Stimulated activated CD8-positive, alpha-beta memory T cell treated with anti-CD3 and anti-CD28 coated beads, Interleukin-7, amount 100 ng/mL, for 24 hours (primary cell): ENCODE results near the gene HHAT.

ENCODE experiments used
- DNase-seq: peaks from one replicate; pipeline ENCODE4 v3.0.0-alpha.2; 2020; ENCODE audit warnings: low read depth

HHAT gene

DNA sequence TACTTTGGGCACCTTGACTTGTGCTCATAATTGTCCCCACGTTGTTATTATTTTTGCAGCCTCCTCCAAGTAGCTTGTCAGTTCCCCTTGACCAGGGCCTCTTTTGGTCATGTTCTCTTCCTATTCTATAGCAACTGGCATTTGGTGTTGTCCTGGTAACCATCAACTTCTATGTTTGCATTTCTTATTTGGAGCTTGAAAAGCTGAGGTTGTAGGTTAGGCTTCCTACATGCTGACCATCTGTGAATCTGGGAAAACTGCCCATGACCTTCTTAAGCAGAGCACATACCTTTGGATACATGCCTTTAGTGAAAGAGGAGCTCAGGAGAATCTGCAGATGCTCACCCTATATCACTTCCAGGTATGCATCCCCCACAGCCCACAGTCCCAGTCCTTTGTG is 160.8 kb downstream of the HHAT start:
- no peak for DNase-seq

DNA sequence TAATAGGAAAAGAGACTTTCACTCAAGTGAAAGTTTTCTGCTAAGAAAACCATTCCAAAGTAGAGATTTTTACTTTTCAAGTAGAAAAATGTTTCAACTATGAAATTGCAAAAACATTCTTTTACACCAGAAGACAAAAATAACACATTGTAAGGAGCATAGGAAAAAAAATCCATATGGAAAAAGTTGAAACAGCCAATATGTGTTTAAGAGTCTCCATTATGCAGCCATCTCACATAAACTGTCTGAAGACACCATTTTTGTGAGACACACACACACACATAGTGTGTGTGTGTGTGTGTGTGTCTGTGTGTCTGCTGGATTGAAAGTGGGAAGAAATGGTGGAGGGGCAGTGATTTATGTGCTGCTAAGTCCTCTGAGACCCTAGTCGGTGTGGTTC is 162.1 kb downstream of the HHAT start:
- DNase-seq, result no peak

DNA sequence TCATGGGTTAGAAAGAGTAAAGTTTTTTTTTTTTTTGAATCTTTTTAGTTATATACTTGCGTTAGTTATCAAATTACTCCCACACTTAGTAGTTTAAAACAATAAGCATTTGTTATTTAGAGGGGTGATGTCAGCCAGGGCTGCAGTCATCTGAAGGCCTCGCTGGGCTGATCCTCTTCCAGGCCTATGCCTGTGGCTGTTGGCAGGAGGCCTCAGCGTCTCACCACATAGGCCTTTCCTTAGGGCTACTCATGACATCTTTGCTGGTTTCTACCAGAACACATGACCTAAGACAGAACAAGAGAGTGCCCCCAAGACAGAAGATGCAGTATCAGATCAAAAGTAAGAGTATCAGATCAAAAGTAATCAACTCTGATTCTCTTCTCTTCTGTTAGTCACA is 167.4 kb downstream of the HHAT start:
- no peak for DNase-seq

DNA sequence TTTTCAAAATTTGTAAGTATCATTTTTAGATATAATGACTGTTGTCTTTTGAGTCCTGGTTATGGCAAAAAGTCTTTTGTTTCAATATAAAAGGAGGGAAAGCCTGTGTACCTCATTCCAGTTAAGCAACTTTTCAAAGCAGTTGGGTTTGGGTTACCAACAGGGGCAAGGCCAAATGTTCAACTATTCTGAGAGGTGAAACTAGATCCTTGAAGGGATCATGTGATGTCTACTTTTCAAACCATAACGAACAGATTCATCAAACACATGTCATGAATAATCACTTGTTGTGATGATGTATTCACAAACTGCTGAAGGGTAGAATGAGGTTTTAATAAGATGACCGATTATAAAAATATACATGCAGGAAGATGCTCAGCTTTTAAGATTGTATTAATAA is 171.3 kb downstream of the HHAT start:
- DNase-seq, result no peak

DNA sequence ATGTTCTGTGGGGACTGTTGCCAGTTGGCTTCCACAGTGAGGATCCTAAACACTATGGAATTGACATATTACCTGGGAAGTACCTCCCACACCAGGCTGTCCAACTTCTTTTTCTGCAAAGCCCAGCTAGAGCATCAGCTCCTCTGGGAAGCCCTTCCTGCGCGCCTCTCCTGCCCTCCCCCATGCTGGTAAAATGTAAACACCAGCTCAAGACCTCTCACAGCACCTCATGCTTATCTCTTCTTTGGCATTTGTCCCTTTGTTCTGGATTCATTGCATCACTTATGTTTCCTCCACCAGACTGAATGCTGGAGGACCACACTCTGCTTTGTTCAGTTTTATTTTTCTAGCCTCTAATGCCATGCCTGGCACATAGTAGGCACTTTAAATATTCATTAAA is 172.1 kb downstream of the HHAT start:
- DNase-seq, result no peak

DNA sequence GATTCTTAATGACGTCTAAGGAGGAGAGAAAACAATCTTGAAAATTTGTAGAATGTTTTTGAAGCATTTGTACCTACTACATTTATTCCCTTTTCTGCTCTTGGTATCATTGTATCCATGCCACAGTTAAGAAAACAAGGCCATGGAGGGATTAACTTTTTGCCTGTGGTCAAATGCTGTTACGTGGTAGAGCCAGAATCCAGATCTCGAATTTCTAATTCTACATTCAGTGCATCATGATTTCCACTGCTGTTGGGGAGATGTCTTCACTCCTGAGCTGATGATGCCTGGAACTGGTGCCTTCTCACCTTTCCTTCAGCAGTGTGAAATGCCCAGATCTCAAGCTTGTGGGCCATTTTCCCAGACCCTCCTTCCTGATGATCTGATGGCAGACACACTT is 175.6 kb downstream of the HHAT start:
- DNase-seq, result no peak

DNA sequence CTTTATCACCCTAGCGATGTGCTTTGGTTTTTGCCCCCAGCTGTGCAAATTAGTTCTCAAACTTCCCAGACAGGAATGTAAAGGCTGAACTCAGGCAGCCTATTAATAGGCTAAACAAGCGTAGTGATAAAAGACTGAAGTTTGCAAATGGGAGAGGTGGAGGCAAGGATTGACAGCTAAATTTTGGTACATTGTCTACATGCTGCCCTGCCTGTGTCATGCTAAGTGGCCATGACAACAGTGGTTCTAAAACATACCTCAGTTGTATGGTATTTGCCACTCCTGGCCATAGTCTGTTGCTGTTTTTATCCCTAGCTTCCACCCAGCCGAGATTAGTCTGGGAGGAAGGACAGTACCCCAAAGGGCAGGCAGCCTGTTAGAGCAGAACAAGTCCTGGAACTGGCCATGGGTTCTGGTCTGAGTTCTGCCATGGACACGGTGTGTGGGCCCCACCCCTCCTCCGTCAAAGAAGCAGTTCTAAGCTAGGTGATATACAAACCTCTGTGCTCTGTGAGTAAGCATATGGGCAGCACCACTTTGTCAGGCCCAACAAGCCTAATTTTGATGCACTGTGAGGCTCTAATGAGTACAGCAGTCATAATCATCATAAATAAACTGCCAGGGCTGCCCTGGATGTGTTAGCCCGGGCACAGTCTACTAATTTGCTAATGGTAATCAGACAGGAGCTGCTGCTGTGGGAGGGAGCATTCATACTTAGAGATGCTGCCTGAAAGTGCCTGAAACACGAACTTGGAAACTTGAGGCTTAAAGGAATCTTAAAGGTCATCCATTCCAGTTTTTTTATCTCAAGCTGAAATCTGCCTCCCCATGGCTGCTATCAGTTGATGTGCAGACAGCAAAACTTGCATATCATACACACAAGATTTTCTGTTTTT is 177.1 kb downstream of the HHAT start:
- DNase-seq, result no peak

DNA sequence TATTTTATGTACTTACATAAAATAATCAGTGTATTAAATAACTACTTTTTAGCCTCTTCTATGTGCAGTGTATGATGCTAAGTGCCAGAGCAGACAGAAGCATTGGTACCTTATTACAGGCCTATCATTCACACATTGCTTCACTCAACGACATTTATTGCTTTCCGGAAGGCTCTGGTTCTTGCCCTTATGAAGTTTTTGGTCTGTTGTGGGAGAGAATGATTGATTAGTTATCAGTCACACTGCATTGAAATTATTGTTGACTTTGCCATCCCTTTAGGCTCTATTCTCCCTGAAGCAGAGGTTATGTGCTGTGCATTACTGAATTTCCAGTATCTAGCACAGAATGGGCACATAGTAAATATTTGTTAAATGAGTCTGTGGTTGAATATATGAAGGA is 178.0 kb downstream of the HHAT start:
- no peak for DNase-seq

DNA sequence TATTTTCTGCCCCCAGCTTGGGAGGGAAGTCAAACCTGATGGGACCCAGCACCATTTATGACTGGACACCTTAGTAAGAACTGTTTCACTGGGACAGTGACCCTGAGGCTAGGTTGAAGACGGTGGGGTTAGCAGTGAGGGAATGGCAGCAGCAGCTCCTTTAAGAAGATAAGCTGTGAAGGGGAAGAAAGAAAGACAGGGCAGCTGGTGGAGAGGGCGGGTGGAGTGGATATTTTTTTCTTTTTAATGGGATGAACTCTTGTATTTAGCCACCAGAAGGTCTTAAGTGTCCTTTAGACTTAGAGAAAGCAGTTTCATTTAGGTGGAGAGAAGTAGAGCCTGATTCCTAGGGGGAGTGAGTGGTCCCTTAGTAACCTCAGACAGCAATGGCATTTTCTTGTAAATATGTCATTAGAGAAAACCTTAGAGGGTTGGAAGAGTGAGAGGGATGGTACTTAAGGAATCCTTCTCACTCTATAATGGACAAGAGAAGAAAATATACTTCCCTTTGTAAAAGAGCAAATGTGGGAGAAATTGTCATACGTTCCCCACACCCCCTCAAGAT is 187.5 kb downstream of the HHAT start:
- DNase-seq, result no peak

DNA sequence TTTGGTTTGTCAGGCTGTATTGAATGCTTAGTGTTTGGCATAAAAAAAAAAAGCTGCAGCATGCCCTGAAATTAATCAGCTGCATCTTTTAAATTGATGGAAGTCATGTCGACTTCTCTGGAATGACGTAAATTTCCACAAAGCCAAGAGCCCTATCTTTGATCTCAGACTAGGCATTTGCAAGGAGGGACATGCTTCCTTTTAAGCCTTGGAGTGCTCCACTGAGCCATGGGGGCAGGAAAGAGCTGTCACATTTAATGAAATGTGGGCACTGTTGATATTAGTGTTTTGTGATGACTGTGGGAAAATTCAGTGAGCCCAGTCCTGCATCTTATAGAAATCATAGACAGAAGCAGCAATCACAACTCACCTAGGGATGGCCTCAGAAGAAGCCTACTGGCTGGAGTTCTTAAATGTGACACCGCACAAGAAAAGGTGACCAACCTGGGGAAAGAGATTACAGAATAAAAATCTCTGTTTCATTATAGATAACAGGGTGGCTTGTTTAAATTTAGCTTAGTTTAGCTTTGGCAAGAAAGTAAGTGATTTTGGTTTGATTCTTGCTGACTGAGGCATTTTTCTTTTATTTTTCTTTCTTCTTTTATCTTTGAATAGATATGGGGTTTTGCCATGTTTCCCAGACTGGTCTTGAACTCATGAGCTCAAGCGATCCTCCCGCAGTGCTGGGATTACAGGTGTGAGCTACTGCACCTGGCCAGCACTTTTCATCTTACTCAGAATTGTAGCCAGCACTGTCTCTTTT is 188.2 kb downstream of the HHAT start:
- no peak for DNase-seq

DNA sequence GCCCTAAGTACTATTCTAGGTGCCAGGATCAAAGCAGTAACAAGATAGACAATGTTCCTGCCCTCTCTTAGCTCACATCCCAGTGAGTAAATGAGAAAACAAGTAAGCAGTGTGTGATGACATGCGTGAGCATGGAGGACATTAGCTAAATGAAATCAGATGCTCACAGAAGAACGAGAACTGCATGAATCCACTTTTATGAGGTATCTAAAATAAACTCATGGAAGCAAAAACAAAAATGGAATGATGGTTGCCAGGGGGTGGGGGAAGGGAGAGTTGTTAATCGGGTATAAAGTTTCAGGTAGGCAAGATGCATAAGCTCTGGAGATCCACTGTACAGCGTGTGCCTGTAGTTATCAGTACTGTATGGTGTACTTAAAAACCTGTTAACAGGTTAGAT is 195.1 kb downstream of the HHAT start:
- no peak for DNase-seq

DNA sequence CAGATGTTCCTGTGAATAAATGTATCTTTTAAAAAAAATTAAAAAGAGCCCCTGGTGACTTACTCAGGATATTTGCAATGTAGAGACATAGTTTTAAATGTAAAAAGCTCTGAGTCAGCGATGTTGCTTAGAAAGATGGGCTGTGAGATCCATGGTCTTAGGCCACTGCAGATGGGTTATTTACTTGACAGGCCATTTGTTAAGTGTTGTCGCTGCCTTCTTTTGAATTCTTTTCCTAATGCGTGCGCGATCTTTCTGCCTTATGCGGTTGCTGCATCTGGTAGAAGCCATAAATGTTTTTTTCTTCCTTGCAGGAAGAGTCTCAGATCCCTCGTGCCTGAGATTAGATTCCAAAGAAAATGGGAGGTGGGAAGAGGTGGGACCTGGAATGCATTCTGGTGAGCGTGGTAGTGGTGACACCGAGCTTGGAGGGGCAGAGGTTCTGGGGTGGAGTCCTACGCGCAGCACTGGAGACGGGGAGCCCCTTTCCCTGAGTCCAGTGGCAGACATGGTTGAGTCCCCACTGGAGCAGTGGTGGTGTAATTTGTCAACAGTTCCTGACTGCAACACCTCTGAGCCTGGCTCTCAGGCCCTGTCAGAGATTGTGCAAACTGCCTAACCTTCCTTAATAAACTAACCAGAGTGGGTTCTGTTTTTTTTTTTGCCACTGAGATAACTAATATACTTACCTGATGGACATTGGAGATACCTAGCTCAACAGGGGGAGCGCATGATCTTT is 197.2 kb downstream of the HHAT start:
- no peak for DNase-seq

DNA sequence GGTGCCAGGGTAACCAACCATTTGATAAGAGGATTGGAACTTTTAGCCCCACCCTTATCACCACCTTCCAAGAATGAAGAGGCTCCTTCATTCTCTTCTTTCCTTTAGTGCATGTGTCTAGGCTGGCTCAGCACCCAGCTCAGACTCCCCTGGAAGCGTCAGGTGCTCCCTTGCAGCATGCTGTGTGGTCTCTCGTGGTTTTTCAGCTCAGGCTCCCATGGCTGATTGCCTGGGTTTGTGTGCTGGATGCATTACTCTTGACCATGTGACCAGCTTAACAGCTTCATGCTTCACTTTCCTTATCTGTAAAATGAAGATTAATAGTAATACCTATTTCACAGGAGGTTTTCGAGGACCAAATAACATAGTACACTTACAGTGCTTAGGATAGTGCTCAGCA is 198.4 kb downstream of the HHAT start:
- DNase-seq, result no peak

DNA sequence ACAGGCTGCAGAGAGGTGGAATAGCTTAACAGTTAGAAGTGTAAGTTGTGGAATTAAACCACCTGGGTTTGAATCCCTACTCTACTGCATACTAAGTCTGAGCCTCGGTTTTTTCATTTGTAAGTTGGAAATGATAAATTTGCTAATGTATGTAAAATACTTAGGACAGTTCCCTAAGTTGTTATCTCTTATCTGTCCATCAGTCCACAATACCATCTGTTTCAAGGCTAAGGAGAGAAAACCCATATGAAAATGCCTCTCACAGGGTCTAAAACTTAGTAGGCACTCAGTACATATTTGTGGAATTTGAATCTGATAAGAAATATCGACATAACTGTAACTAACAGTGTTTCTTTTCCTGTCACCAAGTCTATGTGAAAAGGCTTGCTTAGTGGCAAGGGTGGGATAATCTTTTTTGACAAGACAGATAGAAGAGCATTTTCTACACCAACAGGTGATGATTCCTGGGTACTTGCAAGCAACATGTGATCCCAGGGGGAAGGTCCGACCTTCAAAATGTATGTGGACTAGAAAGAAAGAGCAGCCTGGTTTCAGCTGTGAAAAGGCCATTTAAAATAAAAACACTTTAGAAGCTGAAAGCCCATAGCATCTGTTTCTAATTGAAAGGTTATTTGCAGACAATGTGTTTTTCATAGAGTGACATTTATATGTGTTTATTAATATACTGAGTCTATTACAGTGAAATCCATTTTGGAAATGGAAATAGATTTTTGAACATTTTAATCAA is 202.9 kb downstream of the HHAT start:
- no peak for DNase-seq

DNA sequence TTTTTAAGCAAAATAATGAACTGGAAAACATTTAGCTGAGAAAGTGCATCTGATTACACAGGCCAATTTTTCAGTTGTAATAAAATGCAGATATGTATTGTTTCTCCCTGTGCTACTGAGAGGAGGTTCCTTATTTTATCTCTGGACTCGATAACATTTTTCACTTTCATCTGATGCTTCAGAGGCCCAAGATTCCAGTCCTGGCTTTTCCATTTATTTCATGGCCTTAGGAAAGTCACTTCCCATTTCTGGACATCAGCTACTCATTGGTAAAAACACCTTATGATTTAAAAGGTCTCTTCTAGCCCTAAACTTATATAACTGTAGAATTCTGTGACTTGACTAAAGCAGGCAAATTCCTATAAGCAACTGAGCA is 203.5 kb downstream of the HHAT start:
- no peak for DNase-seq

DNA sequence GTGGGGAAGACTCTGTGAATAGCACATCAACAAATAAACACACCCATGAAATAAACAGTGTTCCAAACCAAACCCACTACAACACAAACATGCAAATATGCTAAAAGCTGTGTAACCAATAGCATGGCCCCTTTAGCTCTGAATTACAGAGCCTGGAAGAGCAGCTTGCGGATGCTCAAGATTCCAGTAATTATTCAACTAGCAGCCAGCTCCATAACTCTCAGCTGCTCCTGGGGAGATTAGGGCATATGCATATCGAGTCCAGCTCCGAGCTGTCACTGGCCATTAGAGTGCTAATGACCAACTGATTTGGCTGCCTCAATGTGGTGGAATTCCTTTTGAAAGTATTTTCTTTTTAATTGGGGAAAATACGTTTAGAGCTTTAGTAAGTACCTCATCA is 207.1 kb downstream of the HHAT start:
- no peak for DNase-seq

DNA sequence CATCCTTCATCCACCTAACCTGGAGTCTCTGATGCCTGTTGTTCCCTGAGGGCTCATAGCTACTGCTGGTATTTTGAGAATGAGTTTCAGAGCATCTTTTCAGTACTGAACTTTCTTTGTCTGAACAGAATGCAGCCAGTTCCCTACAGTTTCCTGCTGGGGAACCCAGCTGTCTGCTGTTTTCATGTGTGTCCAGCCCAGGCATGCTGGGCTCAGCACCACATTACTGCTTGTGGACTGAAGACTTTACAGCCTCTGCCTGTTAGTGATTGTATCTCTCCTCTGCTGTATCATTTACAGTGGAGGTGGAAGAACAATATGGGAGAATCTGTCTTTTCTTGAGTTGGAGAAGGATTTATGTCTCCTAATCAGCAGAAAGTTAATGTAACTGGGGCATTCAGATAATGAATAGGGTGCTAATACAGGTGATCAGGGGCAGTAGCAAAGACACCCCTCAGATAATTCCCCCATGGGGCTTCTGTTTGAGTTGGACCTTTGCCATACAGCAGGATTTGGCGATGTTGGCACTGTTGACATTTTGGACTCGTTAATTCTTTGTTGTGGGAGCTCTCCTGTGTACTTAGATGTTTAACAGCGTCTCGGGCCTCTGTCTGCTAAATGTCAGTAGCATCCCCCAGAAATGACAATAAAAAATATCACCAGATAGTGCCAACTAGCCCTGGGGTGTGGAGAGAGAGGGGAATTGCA is 207.7 kb downstream of the HHAT start:
- no peak for DNase-seq

DNA sequence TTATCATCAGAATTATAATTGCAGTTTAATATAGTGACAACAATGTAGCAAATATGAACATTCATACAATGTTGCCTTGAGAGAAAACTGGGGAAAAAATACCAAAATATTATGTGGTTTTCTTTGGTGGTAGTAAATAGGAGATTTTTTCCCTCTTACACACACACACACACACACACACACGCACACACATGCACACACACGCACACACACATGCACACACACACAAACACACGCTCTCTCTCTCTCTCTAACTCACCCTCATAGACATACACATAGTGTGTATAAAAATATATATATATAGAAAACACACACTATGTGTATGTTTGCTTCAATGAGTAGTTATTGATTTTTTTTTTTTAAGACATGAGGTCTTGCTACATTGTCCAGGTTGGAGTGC is 211.6 kb downstream of the HHAT start:
- DNase-seq, result no peak

DNA sequence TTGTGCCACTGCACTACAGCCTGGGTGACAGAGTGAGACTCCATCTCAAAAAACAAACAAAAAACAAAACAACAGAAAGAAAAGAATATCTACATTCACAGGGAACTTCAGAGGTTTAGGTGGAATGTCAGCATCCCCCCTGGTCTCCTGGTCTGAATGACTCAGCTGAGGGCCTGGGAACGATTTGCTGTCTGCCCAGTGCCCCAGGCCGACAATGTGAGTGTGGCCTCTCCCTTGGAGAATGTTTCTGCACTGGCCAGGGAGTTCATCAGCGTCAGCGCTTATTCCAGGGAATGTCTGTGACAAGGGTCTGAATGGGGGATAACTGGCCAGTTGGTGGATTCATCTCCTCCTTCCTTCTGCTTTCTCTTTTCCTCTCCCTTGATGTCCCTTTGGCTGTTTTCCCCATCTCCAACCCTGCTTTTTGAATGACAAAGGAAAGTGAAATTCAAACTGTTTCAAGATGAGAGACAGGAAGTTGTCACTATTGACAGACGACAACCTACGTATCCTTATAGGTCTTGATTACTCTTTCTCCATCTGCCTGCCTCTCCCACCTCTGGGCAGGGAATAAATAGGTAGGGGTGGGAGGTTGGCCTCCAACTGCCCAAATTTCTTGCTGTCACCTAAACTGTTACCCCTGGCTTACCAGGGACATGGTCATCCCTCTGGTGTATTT is 213.1 kb downstream of the HHAT start:
- no peak for DNase-seq

DNA sequence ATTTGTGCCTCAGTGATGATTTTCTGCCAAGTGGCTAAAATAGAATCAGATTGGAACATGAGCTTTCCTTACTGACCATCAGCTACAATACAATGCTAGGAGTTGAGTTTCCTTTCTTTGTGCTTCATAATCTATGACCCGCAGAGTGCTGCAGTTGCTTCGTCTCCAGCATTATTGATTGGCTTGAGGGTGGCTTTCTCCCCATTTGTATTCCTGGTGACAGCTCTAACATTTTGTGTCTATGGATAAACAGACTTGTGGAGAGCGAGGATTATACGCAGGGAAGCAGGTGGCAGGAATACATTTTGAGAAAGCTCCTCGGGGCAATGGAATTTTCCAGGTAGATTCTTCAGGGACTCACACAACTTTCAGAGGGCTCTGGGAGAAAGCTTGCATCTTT is 223.2 kb downstream of the HHAT start:
- no peak for DNase-seq

DNA sequence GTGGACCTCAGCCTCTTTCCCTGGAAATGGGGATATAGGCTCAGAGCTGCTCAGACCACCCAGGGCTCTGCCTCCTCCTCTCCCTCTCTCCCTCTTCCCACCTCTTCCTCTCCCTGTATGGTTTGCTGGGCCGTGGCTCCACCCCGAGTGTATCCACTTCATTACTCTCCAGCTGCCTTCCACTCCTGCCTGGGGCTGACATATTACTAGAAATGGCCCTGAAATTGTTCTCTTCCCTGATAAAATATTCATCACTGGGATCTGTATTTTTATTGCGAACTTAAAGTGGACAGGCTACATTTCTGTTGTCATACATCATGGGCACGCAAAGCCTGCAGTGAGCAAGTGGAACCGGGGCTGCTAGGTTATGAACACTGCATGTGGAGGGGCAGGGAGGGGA is 225.0 kb downstream of the HHAT start:
- no peak for DNase-seq
